Measurements from ENCODE around the gene ETS2. TPM values are rescaled to one million over a fixed set of nuclear protein-coding genes. Genes with fewer than 3 reads are reported as not detected.

Gene ETS2
- total RNA-seq, 6 experiments from 2014 or later, result 23.2 to 33.3 (median 29.0) TPM

- H3K36me3 Mint-ChIP-seq (ENCODE audit: low read depth), result no peaks in the 10 kb centered on the region
- peaks cover 20% of the 10 kb centered on the region for H3K4me1 Mint-ChIP-seq (ENCODE audit: low read depth)
- no peaks in the 10 kb centered on the region for H3K9me3 Mint-ChIP-seq
- no peak for DNase-seq
- TF ChIP-seq CTCF (IDR thresholded peaks at IDR 0.05), result no peak
- H3K4me3 Mint-ChIP-seq, result no peak overlapping the region
- H3K27me3 Mint-ChIP-seq (ENCODE audit: insufficient read depth), result peaks cover 8% of the 10 kb centered on the region
- H3K27ac Mint-ChIP-seq, result no peak overlapping the region
Measured at GRCh38 chr21:38861989-38862683, 56.4 kb downstream of the ETS2 start.

GRCh38 chr21:38863291-38863690 lies 57.6 kb downstream of the ETS2 start:
- H3K27me3 Mint-ChIP-seq (ENCODE audit: insufficient read depth), result peaks cover 9% of the 10 kb centered on the region
- DNase-seq, result no peak
- no peak overlapping the region for H3K4me3 Mint-ChIP-seq
- H3K9me3 Mint-ChIP-seq, result no peaks in the 10 kb centered on the region
- peaks cover 13% of the 10 kb centered on the region for H3K4me1 Mint-ChIP-seq (ENCODE audit: low read depth)
- no peaks in the 10 kb centered on the region for H3K36me3 Mint-ChIP-seq (ENCODE audit: low read depth)
- TF ChIP-seq CTCF (IDR thresholded peaks at IDR 0.05), result no peak
- no peak overlapping the region for H3K27ac Mint-ChIP-seq

- DNase-seq, result no peak
- Mint-ChIP-seq H3K4me3 (no peak overlapping the region), H3K4me1 (ENCODE audit: low read depth) (peaks cover 9% of the 10 kb centered on the region), H3K27ac (no peak overlapping the region), H3K9me3 (no peaks in the 10 kb centered on the region), H3K36me3 (ENCODE audit: low read depth) (no peaks in the 10 kb centered on the region), H3K27me3 (ENCODE audit: insufficient read depth) (peaks cover 11% of the 10 kb centered on the region)
- TF ChIP-seq CTCF (IDR thresholded peaks at IDR 0.05), result no peak
Measured at GRCh38 chr21:38863843-38864363, 58.2 kb downstream of the ETS2 start.

GRCh38 chr21:38864964-38865363 lies 59.2 kb downstream of the ETS2 start:
- no peak overlapping the region for H3K27ac Mint-ChIP-seq
- no peak for TF ChIP-seq CTCF (IDR thresholded peaks at IDR 0.05)
- no peak overlapping the region for H3K4me3 Mint-ChIP-seq
- no peak for DNase-seq
- no peaks in the 10 kb centered on the region for H3K36me3 Mint-ChIP-seq (ENCODE audit: low read depth)
- peaks cover 10% of the 10 kb centered on the region for H3K27me3 Mint-ChIP-seq (ENCODE audit: insufficient read depth)
- peaks cover 4% of the 10 kb centered on the region for H3K4me1 Mint-ChIP-seq (ENCODE audit: low read depth)
- H3K9me3 Mint-ChIP-seq, result no peaks in the 10 kb centered on the region

- no peak for DNase-seq
- Mint-ChIP-seq H3K27ac (no peak overlapping the region), H3K27me3 (ENCODE audit: insufficient read depth) (peaks cover 3% of the 10 kb centered on the region), H3K36me3 (ENCODE audit: low read depth) (0 out of 2 replicates have a peak, but pooled peaks cover 5% of the 10 kb centered on the region), H3K4me1 (ENCODE audit: low read depth) (no peaks in the 10 kb centered on the region; the same call in 1 of the 2 replicates), H3K4me3 (no peak overlapping the region), H3K9me3 (no peaks in the 10 kb centered on the region)
- no peak for TF ChIP-seq CTCF (IDR thresholded peaks at IDR 0.05)
Measured at GRCh38 chr21:38869196-38869595, 63.5 kb downstream of the ETS2 start.

Measured in HFFc6 (cell line).